HepG2 (cell line): Measurements from ENCODE around the gene ZNF274. TPM values are rescaled to one million over a fixed set of nuclear protein-coding genes. Genes with fewer than 3 reads are reported as not detected.

Source experiments
- ASH2L ChIP-seq: fragments of 300-600, 200-600 bp; sonication (generic); IDR thresholded peaks from 2 replicates; pipeline ENCODE4 v1.7.0; 2017; ENCODE audit warnings: low read depth, mild to moderate bottlenecking, moderate library complexity, mixed read lengths, low read length; ENCODE audit not compliant: insufficient read length
- BATF2 ChIP-seq: sonication (generic); formaldehyde crosslinking; IDR thresholded peaks from 2 replicates; pipeline ENCODE4 v1.8.0; 2022; ENCODE audit warnings: mild to moderate bottlenecking, missing genetic modification reagents, moderate library complexity
- CTCF ChIP-seq: sonication (generic); formaldehyde crosslinking; IDR thresholded peaks from 2 replicates; pipeline ENCODE4 v1.5.0; 2020; ENCODE audit warnings: mild to moderate bottlenecking, missing genetic modification reagents, moderate library complexity
- E2F1 ChIP-seq: sonication (generic); formaldehyde crosslinking; IDR thresholded peaks from 2 replicates; pipeline ENCODE4 v1.5.0; 2020; ENCODE audit warnings: missing genetic modification reagents
- KAT8 ChIP-seq: IDR thresholded peaks from 2 replicates; pipeline ENCODE4 v1.6.1; 2016; ENCODE audit warnings: missing genetic modification reagents, missing compliant biosample characterization
- PHF8 ChIP-seq: sonication (generic); formaldehyde crosslinking; IDR thresholded peaks from 2 replicates; pipeline ENCODE4 v1.5.0; 2020; ENCODE audit warnings: missing genetic modification reagents
- RBM39 ChIP-seq: fragments of 200-400 bp; formaldehyde crosslinking; IDR thresholded peaks from one replicate; pipeline ENCODE4 v1.6.1; 2018; ENCODE audit warnings: antibody characterized with exemption, mild to moderate bottlenecking, low read depth, low read length; ENCODE audit not compliant: poor library complexity, severe bottlenecking
- RXRA ChIP-seq: sonication (generic); formaldehyde crosslinking; IDR thresholded peaks from 2 replicates; pipeline ENCODE4 v1.5.1; 2020; ENCODE audit warnings: missing genetic modification reagents
- SNAI1 ChIP-seq: sonication (generic); formaldehyde crosslinking; IDR thresholded peaks from 2 replicates; pipeline ENCODE4 v1.5.0; 2020; ENCODE audit warnings: mild to moderate bottlenecking, missing genetic modification reagents, borderline replicate concordance
- SOX6 ChIP-seq, 2 experiments: fragments of 450-650 bp in 1 of 2; sonication (generic) in 1 of 2; formaldehyde crosslinking in 1 of 2; IDR thresholded peaks; 2 replicates each; pipeline versions ENCODE4 v1.4.0 to v1.6.1; 2017 to 2020; ENCODE audit warnings: antibody characterized with exemption in 1 of 2, mild to moderate bottlenecking in 1 of 2, missing genetic modification reagents in 1 of 2
- ZBTB40 ChIP-seq, 2 experiments: fragments of 450-650 bp in 1 of 2; sonication (generic) in 1 of 2; formaldehyde crosslinking in 1 of 2; IDR thresholded peaks; 2 replicates each; pipeline versions ENCODE4 v1.6.1 to v1.8.0; 2016 to 2022; ENCODE audit warnings: antibody characterized with exemption in 1 of 2, mild to moderate bottlenecking in 1 of 2, missing genetic modification reagents in 1 of 2
- ZNF296 ChIP-seq: sonication (generic); formaldehyde crosslinking; conservative IDR thresholded peaks from 2 replicates; pipeline ENCODE4 v1.5.0; 2020; ENCODE audit warnings: mild to moderate bottlenecking, missing genetic modification reagents
- ZNF792 ChIP-seq: IDR thresholded peaks from 2 replicates; pipeline ENCODE4 v1.6.1; 2016
- polyA plus RNA-seq, 8 experiments: library from polyadenylated mRNA; depleted of rRNA in 3 of 8; stranded (reverse) in 7 of 8; unstranded in 1 of 8; fragments of >200 nt; fragmentation: Illumina TruSeq in 4 of 8; extraction: Trizol in 4 of 8; gene quantifications; 2 replicates each; pipeline versions ENCODE4 v1.2.1 to v1.2.3, GENCODE V29; 2011 to 2016; ENCODE audit warnings: low read depth in 4 of 8, missing spikeins in 1 of 8, mixed read lengths in 1 of 8; ENCODE audit not compliant: insufficient read depth in 1 of 8
- total RNA-seq, 5 experiments: library from RNA; depleted of rRNA; stranded (reverse); fragments of >200 nt; fragmentation: Illumina TruSeq; extraction: Trizol; gene quantifications; 2 replicates each; pipeline ENCODE4 v1.2.3, GENCODE V29; 2016; ENCODE audit warnings: low read depth in 1 of 5

Gene ZNF274
- total and polyA plus RNA-seq, 2 of the 13 experiments (the other 11 are each of a cell fraction or from before 2014, with no cell fraction given) = 16.1 to 23.0 TPM

GRCh38 chr19:58228585-58229254, 45.9 kb downstream of the ZNF274 start, which contains the start of gene ZNF544 (continued):
- TF ChIP-seq CTCF (no peak; the same call in 1 of the 2 replicates), ZBTB40 (IDR thresholded peaks at IDR 0.05) (no peak), ZBTB40 (CRISPR knock-in tag; IDR thresholded peaks at IDR 0.05) (peak; percentile 67), RBM39 (peak; percentile 74), RXRA (CRISPR knock-in tag) (peak; percentile 38; the same call in 1 of the 2 replicates), SNAI1 (CRISPR knock-in tag) (0 out of 2 replicates have a peak, but pooled peaks have one; percentile 49), ZNF792 (CRISPR knock-in tag) (0 out of 2 replicates have a peak, but pooled peaks have one; percentile 45), ASH2L (peak; percentile 21), E2F1 (peak; percentile 68; the same call in 1 of the 2 replicates), SOX6 (IDR thresholded peaks at IDR 0.05) (no peak), SOX6 (CRISPR knock-in tag; IDR thresholded peaks at IDR 0.05) (peak; percentile 25; the same call in 1 of the 2 replicates), ZNF296 (0 out of 2 replicates have a peak, but pooled peaks have one; percentile 61), KAT8 (CRISPR knock-in tag) (peak; percentile 70), BATF2 (CRISPR knock-in tag) (no peak), PHF8 (CRISPR knock-in tag) (peak; percentile 90)
